GM12864 (cell line): ENCODE results near the gene ZMIZ1.

ENCODE experiments used
- DNase-seq: peaks from one replicate; pipeline ENCODE4 v3.0.0-alpha.2; 2011; ENCODE audit warnings: low read depth
- H3K4me3 ChIP-seq: 2 replicates; pipeline ENCODE4 v1.5.1; 2011; ENCODE audit warnings: mild to moderate bottlenecking, low read depth, low read length, control low read depth
- TF ChIP-seq, protein P1 (sequence below): IDR thresholded peaks from 2 replicates; pipeline ENCODE4 v1.5.1; 2011; ENCODE audit warnings: low read depth, mild to moderate bottlenecking, moderate library complexity, low read length, control low read depth, inconsistent platforms; ENCODE audit errors: missing control alignments

The ZMIZ1 gene

GRCh38 chr10:79044846-79045245, 23.9 kb upstream of the ZMIZ1 start:
- DNase-seq: no peak
- TF ChIP-seq, protein P1, sequence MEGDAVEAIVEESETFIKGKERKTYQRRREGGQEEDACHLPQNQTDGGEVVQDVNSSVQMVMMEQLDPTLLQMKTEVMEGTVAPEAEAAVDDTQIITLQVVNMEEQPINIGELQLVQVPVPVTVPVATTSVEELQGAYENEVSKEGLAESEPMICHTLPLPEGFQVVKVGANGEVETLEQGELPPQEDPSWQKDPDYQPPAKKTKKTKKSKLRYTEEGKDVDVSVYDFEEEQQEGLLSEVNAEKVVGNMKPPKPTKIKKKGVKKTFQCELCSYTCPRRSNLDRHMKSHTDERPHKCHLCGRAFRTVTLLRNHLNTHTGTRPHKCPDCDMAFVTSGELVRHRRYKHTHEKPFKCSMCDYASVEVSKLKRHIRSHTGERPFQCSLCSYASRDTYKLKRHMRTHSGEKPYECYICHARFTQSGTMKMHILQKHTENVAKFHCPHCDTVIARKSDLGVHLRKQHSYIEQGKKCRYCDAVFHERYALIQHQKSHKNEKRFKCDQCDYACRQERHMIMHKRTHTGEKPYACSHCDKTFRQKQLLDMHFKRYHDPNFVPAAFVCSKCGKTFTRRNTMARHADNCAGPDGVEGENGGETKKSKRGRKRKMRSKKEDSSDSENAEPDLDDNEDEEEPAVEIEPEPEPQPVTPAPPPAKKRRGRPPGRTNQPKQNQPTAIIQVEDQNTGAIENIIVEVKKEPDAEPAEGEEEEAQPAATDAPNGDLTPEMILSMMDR: no peak
- no peak overlapping the region for H3K4me3 ChIP-seq

- H3K4me3 ChIP-seq: no peak overlapping the region
- DNase-seq: no peak
- TF ChIP-seq, protein P1: no peak
Observed at GRCh38 chr10:79045566-79046175, 23.1 kb upstream of the ZMIZ1 start.

- no peak for DNase-seq
- TF ChIP-seq, protein P1: no peak
- H3K4me3 ChIP-seq: no peak overlapping the region
Observed at GRCh38 chr10:79046326-79046725, 22.4 kb upstream of the ZMIZ1 start.

- H3K4me3 ChIP-seq: no peak overlapping the region
- DNase-seq: no peak
- TF ChIP-seq, protein P1: no peak
Observed at GRCh38 chr10:79046741-79047583, 21.8 kb upstream of the ZMIZ1 start.

DNA sequence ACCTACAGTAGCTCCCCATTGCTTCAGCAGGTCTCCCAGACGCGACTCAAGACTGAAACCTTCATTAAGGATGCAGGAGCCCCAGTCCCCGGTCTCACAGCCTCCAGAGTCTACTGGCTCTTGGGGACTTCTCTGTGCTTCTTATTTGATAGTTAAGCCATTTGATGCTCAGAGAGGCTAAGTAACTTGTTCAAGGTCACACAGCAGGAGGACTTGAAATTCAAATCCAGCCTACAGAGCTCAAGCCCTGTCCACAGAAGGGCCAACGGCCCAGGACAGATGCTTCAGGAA, 21.2 kb upstream of the ZMIZ1 start:
- H3K4me3 ChIP-seq: no peak overlapping the region
- TF ChIP-seq, protein P1: no peak
- DNase-seq: no peak

GRCh38 chr10:79047875-79048638, 20.7 kb upstream of the ZMIZ1 start:
- DNase-seq: no peak
- no peak overlapping the region for H3K4me3 ChIP-seq
- TF ChIP-seq, protein P1: no peak
